ENCODE results near the gene HNRNPH3.
"Not testable (repeated sequence)": the region's sequence is repeated elsewhere in the genome, so short reads cannot be mapped to it uniquely, and the experiment has no call there.

The HNRNPH3 gene, protein sequence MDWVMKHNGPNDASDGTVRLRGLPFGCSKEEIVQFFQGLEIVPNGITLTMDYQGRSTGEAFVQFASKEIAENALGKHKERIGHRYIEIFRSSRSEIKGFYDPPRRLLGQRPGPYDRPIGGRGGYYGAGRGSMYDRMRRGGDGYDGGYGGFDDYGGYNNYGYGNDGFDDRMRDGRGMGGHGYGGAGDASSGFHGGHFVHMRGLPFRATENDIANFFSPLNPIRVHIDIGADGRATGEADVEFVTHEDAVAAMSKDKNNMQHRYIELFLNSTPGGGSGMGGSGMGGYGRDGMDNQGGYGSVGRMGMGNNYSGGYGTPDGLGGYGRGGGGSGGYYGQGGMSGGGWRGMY

DNA sequence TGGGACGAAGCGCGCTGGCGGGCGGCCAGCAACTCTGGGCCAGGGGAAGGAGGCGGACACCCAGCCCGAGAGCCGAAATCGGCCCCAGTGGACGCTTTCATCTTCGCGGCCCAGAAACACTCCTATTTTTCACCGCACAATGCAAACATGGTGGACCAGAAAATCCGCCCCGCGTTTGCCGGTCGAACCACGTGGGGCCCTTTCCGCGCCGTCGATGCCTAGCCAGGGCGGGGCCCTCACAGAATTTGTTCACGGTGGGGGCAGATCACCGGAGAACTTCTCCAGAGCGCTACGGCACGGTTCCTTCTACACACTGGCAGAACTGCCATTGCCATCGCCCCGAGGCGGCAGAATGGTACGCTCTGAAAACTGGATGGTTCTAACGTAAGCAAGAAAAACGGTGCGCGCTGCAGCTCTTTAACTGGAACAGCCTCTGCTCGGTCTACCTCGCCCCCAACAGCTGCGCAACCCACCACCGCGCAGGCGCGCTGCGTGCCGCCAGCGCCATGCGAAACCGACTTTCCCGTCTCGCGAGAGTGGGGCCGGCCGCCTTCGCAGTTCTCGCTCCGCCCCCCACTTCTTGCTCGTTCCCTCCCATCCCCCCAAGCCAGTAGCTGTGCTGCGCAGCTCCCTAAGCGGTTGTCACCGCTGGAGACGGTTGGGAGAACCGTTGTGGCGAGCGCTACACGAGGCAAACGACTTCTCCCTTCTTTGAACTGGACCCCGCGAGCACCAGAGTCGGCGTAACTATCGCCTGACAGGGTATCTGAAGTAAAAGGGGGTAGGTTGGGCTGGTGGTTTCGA, at the start of gene HNRNPH3:
Gene HNRNPH3 (plus strand): TSS at position 610 of the 804 bp plus-strand sequence. CDS start 5,158 bp downstream, outside the sequence.
- peak; percentile 99 for DNase-seq (ENCODE audit: low spot score)

DNA sequence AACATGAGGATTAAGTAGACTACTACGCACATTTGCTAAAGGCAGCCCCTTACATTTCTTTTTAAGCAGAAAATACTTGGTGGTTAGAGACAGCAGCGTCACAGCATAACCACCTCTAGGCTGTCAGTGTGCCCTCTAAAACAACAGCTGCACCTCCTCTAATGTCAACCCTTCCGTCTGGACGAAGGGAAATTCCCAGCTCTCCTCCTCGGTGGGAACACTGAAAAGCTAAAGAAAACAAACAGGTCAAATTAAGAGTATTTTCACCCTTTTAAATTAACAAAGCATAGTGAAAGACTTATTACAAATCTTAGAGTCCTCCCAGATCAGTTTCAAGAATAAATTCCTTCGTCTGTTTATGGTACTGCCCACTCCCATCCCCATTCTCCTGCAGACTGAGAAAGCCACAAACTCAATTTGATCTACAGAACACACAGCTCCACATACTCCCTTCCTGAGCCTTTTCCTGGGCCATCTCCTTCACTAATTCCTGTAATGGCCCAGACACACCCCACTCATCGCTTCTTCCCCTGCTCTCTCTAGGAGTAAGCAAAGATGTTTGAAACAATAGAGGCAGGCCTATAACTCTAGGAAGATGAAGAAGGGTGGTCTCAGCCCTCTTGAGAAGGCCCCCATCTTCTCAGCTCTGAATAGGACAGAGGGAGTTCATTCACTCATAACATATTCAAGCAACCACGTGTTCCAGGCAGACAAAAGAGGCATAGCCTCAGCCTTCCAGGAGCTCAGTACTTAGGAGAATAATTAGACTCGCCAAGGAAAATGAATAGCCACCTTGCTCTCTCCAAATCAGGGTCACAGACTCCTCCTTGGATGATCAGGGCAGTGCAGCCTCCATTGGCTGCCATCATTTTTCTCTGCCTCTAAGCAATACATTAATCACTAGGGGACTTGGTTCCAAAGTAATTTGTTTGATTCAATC, 47.5 kb upstream of the HNRNPH3 start:
- DNase-seq (ENCODE audit: low spot score): no peak

DNA sequence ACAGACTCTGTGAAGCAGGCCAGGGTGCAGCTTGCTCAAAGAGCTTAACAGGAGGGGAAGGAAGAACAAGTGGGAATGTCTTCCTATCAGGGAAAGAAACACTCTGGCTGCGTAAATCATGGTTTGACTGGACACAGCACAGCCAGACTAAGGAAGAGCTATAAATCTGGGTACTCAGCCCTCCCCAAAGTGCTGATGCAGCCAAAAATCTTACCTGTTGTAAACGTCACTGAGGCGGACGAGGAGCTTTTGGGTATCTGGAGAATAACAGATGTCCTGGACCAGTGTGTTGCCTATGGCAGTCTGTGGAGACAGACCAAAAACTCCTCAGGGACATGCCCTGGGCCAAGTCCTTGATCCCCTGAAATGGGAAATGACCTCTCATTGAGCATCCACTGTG, 43.1 kb upstream of the HNRNPH3 start:
- DNase-seq (ENCODE audit: low spot score): no peak

DNA sequence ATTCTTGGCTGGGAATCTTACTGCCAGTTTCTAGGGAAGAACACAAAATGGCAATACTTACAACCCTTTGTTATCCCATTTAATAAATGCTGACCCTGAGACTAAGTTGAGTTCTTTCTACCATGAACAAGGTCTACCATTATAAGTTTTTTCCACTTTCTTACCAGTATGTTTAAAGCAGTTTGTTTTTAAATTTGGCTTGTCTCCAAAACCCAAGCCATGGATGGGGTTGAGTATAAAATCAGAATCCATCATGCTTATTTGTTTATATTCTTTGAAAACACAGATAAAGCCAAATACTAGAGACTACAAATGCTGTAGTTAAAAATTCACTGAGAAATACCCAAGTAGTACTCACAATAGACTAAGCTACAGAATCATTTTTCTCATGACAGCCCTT, 41.1 kb upstream of the HNRNPH3 start:
- no peak for DNase-seq (ENCODE audit: low spot score)

DNA sequence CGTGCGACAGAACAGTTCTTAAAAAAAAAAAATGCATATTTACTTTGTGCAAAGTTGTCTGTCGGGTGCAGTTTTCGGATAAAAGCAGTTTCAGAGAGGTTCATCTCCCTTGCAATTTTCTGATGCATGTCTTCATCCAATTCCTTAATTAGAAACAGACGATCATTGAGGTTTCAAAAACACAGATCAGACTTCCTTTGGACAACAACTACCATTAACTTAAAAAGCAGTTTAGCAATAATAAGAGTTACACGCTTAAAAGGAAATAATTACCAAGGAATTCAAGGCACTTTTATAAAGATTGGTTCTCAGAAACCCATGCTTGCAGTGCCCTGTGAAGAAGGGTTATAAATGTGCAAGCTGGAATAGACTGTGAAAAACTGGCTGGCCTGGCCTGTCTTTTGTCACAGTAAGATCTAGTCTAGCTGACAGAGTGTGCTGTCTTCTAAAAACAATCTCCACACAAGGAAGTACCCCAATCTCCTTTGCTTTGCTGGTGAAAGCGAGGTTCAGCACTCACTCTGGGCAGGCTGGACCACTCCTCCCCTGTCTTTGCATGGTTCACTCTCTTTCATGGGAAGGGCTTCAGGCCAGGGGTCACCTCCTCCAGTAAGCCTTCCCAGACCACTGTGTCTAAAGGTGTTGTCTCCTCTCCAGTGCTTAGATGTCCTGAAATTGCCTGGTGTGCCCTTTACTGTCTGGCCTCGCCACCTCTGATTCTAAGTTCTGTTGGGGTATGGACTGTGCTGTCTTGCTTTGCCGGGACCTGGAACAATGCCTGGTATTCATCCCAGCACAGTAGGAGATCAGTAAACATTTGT, 34.8 kb upstream of the HNRNPH3 start:
- no peak for DNase-seq (ENCODE audit: low spot score)

DNA sequence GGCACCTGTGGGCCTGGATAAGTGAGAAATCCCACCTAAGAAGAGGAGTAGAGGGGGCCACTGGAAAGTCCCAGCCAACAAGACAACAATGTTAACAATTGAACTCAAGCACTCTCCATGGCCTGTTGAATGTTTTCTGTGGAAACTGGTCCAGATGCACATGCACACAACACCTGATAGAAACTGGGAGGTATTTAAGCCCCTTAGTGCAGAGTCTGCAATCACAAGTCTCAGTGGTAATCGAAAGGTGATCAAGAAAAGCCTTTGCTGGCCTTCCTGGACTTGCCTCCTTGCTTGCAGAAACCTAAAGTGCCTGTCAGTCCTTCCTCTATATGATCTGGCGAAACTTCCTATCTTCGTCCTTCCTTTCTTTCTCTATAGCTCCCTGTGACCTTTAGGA, 30.6 kb upstream of the HNRNPH3 start:
- no peak for DNase-seq (ENCODE audit: low spot score)

DNA sequence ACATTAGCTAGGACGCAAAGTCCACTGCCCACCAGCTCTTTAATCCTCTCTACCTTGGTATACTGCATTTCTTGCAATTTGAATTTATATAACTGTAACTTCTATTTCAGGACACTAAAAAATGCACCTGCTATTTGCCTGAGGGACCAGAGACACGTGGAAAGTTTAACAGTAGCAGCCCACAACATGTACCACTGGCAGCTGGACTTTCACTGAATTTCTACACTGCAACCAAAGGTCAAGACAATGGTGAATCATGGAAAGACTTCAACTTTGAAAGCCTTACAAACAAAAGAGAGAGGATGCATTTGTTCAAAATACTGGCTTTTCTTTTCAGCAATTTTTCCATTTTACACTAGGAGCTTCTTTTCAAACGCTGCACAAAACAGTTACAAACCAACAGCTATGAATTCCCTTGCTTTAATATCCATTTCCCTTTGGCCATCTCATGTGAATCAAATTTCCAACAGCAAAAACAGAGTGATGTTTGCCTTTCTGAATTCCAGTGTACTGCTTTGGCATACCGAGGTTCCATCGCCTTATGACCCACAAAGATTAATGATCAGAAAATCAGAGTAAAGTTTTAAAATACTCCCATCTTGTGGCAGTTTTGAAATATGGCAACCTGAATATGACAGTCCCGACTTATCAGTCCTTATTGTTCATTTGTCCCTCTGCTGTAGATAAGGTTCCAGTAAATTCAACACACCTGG, 29.9 kb upstream of the HNRNPH3 start:
- peak; percentile 1 for DNase-seq (ENCODE audit: low spot score)

DNA sequence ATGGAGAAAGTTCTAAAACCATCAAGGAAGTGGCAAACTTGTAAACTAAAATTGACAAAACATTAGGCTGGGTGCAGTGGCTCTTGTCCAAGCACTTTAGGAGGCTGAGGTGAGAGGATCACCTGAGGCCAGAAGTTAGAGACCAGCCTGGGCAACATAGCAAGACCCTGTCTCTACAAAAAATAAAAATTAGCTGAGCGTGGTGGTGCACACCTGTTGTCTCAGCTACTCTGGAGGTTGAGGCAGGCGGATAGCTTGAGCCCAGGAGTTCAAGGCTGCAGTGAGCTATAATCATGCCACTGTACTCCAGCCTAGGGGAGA, 29.4 kb upstream of the HNRNPH3 start:
- DNase-seq (ENCODE audit: low spot score): no peak

DNA sequence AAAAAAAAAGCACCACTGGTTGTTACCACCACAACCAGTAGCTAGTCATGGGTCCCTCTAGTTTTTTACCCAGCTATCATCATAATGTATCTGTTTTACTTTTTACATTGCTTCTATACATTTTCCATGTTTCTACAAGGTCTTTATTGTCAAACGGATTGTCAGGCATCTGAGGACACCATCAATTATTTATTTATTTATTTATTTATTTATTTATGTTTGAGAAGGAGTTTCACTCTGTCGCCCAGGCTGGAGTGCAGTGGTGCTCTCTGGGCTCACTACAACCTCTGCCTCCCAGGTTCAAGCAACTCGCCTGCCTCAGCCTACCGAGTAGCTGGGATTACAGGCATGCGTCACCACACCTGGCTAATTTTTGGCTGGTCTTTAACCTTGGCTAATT, 29.0 kb upstream of the HNRNPH3 start:
- no peak for DNase-seq (ENCODE audit: low spot score)

DNA sequence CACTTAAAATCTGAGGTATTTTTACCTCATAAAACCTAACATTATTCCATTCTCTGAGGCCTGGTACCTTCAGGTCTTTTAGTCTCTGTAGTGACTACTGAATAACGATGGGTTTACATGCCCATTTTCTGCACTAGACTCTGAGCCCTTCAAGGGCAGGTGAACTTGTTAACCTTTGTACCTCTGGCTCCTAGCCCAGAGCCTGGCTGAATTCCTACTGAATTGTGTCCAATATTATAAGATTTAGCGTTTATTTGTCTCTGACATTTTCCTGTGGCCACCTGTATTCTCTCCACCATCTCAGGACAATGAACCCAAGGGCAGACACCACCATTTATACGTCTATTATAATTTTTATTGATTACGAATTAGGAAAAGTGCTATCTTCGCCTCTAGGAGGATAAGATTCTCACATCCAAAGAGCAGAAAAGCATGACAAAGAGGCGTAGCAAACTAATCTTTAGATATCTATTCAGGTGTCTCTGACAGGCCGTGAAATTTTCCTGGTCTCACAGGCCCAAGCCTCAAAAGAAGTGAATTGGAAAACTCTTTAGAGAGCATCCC, 27.9 kb upstream of the HNRNPH3 start:
- no peak for DNase-seq (ENCODE audit: low spot score)

DNA sequence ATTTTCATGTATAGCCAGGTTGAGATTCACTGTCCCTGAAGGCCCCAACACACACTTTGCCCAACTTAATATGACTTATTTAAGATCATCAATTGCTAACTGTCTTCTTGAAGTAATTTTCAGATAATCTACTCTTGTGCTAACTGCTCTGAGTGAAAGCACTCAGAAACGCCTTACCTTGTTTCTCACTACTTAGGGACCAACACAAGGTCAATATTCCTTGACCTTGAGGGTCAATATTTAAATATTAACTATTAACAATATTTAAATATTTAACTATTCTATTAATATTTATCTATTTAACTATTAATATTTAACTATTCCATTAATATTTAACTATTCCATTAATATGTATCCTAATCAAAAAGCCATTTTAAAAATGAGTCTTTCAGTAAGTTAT, 26.0 kb upstream of the HNRNPH3 start:
- DNase-seq (ENCODE audit: low spot score): no peak

DNA sequence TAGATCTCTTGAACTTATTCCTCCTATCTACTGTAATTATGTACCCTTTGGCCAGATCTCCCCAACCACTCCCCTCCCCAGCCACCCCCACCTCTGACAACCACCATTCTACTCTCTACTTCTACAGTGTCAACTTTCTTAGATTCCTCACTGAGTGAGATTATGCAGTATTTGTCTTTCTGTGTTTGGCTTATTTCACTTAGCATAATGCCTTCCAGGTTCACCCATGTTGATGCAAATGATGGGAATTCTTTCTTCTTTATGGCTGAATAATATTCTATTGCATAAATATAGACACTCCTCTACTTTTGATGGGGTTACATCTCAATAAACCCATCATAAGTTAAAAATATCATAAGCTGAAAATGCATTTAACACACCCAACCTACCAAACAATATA, 21.3 kb upstream of the HNRNPH3 start:
- no peak for DNase-seq (ENCODE audit: low spot score)

DNA sequence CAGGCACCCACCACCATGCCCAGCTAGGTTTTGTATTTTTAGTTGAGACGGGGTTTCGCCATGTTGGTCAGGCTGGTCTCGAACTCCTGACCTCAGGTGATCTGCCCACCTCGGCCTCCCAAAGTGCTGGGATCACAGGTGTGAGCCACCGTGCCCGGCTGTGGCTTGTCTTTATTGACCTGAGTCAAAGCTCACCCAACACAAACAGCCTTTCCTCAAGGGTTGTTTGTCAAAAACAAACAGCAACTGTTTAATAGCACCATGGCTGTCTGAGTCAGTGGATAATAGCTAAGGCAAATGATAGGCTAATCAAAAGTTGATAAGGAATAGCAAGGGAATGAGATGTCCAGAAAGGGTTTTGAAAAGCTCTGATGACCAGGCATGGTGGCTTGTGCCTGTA, 16.9 kb upstream of the HNRNPH3 start:
- DNase-seq (ENCODE audit: low spot score): not testable (repeated sequence)

DNA sequence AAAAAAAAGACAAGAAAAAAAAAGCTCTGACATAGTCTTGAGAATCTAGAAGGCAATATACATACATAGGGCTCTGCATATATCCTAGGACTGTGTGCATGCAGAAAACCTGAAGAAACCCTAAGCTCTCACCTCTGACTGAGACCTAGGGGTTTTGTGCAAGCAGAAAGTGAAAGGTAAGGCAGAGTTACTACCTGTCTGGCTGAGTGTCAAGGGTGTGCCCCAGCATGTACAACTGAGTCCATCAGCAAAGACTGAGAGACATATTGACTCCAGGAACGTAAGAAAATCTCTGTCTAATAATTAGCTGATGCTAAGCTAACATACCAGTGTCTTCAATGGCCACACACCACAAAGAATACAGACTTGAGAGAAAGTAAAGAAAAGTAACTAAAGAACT, 16.3 kb upstream of the HNRNPH3 start:
- DNase-seq (ENCODE audit: low spot score): no peak

DNA sequence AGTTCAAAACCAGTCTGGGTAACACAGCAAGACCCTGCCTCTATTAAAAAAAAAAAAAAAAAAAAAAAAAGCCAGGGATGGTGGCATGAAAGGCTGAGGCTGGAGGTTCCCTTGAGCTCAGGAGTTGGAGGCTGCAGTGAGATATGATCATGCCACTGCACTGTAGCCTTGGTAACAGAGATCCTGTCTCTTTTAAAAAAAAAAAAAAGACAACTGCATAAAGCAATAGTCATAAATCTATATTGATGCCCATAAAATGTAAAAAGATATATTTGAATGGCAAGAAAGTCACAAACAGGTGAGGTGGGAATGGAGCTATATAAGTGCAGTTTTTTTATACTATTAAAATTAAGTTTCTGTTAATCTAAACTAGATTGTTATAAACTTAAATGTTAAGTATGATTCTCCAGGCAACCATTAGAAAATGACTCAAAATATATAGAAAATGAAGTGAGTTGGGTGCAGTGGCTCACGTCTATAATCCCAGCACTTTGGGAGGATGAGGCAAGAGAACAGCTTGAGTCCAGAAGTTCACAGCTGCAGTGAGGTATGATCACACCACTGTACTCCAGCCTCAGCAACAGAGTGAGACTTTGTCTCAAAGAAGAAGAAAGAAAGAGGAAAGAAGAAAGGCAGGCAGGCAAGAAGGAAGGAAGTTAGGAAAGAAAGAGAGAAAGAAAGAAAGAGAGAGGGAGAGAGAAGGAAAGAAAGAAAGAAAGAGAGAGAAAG, 13.4 kb upstream of the HNRNPH3 start:
- DNase-seq (ENCODE audit: low spot score): no peak

DNA sequence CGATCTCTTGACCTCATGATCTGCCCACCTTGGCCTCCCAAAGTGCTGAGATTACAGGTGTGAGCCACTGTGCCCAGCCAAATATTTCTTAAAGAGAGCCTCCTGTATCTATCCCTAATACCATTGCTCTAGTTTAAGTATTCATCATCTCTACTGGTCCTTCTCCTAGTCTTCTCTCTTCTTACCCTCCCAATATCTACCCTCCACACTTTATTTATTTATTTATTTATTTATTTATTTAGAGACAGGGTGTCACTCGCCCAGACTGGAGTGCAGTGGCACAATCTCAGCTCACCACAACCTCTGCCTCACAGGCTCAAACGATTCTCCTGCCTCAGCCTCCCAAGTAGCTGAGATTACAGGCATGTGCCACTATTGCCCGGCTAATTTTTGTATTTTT, 7.5 kb upstream of the HNRNPH3 start:
- DNase-seq (ENCODE audit: low spot score): not testable (repeated sequence)

DNA sequence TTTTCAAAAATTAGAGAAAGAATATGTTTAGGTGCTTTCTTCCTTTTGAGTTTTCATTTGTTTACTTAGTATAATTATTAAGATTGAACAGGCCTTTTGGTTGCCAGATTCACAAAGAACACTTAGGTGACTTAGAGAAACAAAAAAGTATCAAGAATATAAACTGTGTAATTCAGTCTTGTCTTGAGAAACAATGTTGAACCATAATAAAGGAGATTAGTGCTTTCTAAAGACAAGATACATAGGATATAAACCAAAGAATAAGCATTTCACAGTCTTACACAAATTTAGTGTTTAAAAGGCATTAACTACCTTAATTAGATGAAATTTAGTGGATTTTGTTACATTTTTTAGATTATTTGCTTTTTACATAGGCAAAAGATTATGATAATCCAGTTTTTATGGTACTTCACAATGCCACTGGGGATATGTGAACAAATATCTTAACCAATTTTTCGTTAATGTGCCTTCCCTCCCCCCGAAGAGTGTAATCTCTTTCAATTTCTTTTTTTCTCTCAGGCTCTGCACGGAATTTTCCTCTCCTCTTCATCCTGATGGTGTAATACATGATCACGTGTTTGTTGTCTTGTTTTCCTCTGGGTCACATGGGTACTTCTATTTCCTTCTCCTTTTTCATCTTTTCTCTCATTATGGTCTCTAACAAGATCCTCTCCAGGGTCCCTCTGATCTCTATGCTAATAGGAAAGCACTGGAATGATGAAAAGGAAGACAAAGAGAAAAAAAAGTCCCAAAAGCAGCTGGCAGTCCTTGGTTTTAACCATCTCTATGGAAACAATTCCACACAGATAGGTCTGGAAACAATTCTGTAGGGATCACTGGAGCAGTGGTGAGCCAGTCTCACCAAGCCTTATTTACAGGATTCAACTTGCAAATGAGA, 3.7 kb upstream of the HNRNPH3 start:
- DNase-seq (ENCODE audit: low spot score): no peak

DNA sequence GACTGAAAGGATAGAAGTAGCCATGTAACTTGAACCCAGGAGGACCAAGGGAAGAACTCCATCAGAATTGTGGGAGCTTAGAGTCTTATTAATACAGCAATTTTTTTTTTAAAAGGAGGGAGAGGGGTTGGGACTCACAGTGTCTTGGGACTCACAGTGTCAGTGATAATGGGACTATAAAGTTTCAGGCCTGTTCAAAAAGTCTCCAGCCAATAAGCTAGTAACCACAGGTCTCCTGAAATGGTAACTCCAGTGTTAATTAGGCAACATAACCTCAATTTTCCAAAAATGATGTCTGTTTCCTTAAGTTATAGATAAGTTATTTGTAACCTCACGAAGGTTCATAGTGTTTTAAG, 2.4 kb upstream of the HNRNPH3 start:
- no peak for DNase-seq (ENCODE audit: low spot score)

DNA sequence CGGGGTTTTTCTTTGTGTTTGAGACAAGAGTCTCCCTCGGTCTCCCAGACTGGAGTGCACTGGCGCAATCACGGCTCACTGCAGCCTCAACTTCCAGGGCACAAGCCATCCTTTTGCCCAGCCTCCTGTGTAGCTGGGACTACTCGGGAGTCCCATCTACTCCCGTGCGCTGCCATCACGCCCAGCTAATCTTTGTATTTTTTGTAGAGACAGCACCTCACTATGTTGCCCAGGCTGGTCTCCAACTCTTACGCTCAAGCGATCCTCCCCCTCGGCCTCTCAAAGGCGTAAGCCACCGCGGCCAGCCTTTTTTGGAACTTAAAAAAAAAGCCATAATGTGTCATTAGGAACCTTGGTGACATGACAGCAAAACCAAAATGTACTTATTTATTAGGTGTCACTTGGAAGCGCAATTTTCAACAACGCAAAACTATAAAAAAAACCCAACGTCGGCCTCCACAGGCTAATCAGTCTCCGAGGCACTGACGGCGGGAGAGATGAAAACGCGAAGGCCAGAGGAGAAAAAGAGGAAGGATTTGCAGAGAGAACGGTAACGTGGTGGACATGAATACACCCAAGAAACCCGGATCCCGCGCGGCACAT, 911 bp upstream of the HNRNPH3 start:
- no peak for DNase-seq (ENCODE audit: low spot score)

Measured in CD4-positive, alpha-beta T cell treated with Interleukin-6 at 100 ng/mL for 8 hours (primary cell).